ENCODE results near the gene CLNK. TPM values are rescaled to one million over a fixed set of nuclear protein-coding genes. Genes with fewer than 3 reads are reported as not detected.

Gene CLNK
- total RNA-seq, 1 experiment from 2014 or later = not detected

- TF ChIP-seq SIN3A (IDR thresholded peaks at IDR 0.05; ENCODE audit: low read depth) (no peak), EGR1 (IDR thresholded peaks at IDR 0.05; ENCODE audit: low read depth) (no peak), EZH2 (IDR thresholded peaks at IDR 0.05) (no peak), SRF (IDR thresholded peaks at IDR 0.05; ENCODE audit: low read depth) (no peak), YY1 (IDR thresholded peaks at IDR 0.05; ENCODE audit: extremely low read depth, insufficient replicate concordance, low read depth, low read length) (no peak), ZFX (IDR thresholded peaks at IDR 0.05) (no peak), RAD21 (IDR thresholded peaks at IDR 0.05; ENCODE audit: low read depth) (no peak), CTCF (IDR thresholded peaks at IDR 0.05 in 2 of 3, conservative IDR thresholded peaks at IDR 0.05 in 1 of 3; ENCODE audit: borderline replicate concordance in 1 of 3, insufficient read depth in 1 of 3, low read depth in 2 of 3, low read length in 2 of 3) (no peak), ATF3 (IDR thresholded peaks at IDR 0.05) (no peak), CBX3 (IDR thresholded peaks at IDR 0.05; ENCODE audit: low read depth) (no peak), EZH2phosphoT487 (IDR thresholded peaks at IDR 0.05; ENCODE audit: borderline replicate concordance) (no peak), TCF7L2 (IDR thresholded peaks at IDR 0.05; ENCODE audit: borderline replicate concordance, extremely low read depth, insufficient read depth, insufficient read length) (no peak), ELF1 (IDR thresholded peaks at IDR 0.05; ENCODE audit: borderline replicate concordance, low read depth) (no peak)
- TF ChIP-seq, protein P1, sequence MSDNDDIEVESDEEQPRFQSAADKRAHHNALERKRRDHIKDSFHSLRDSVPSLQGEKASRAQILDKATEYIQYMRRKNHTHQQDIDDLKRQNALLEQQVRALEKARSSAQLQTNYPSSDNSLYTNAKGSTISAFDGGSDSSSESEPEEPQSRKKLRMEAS (IDR thresholded peaks at IDR 0.05) = no peak
- intact Hi-C loops (cut with micrococcal nuclease) = loop anchor here (10.0 kb wide), 1 partner anchor 808 kb away; no protein-coding TSS in a partner anchor
These were observed 97.3 kb downstream of the CLNK start for GRCh38 chr4:10587296-10587695.

More at GRCh38 chr4:10587296-10587695, 97.3 kb downstream of the CLNK start:
- BruUV-seq (replicated peaks) = no TSS peak
- Histone ChIP-seq H3K36me3 (ENCODE audit: control insufficient read depth in 1 of 2, insufficient read depth in 2 of 2, low read length in 2 of 2) (no peaks in the 10 kb centered on the region), H3K79me2 (ENCODE audit: insufficient read depth, low read length) (no peaks in the 10 kb centered on the region), H3K9ac (ENCODE audit: low read length) (no peak overlapping the region), H3K27ac (ENCODE audit: low read depth, low read length) (no peak overlapping the region), H3K27me3 (ENCODE audit: insufficient read depth, low read length) (no peaks in the 10 kb centered on the region), H3K4me1 (ENCODE audit: control insufficient read depth in 1 of 2, insufficient read depth in 2 of 2, low read length in 2 of 2) (peaks cover 0 to 16% of the 10 kb centered on the region in 2 experiments; a peak in 1 of 4 replicates), H3K4me2 (ENCODE audit: low read length) (no peak overlapping the region), H3K4me3 (replicated peaks in 1 of 2; ENCODE audit: low read depth in 1 of 2, low read length in 2 of 2) (no peak overlapping the region), H4K20me1 (ENCODE audit: insufficient read depth) (no peaks in the 10 kb centered on the region), H3K9me3 (ENCODE audit: control insufficient read depth in 1 of 2, insufficient read depth in 1 of 2, low read depth in 1 of 2, low read length in 2 of 2) (no peaks in the 10 kb centered on the region), H3K9me2 (ENCODE audit: insufficient read depth) (no peaks in the 10 kb centered on the region), H2AFZ (ENCODE audit: low read depth, low read length, poor library complexity, severe bottlenecking) (no peak overlapping the region)
- ChIA-PET CTCF (no interaction called here), POLR2A (no interaction called here), RAD21 (ENCODE audit: low non-redundant PET in 1 of 2, low total read pairs in 2 of 2, uncharacterized antibody in 2 of 2, unreplicated experiment in 2 of 2) (no interaction called here)
- no peak for DNase-seq (ENCODE audit: low read depth, low spot score)
- no peak for ATAC-seq

Measured in HCT116 (cell line).